Progenitor cell of endocrine pancreas (in vitro differentiated cells): Measurements from ENCODE around the gene SERPINA12. TPM values are rescaled to one million over a fixed set of nuclear protein-coding genes. Genes with fewer than 3 reads are reported as not detected.

Source experiments
- DNase-seq: peaks from one replicate; pipeline ENCODE4 v3.0.0; 2021; ENCODE audit warnings: low spot score; ENCODE audit not compliant: unreplicated experiment
- H3K27ac Mint-ChIP-seq: 2 replicates; pipeline ENCODE4 v1.8.0; 2021; ENCODE audit warnings: mild to moderate bottlenecking, moderate library complexity, mixed read lengths
- H3K27me3 Mint-ChIP-seq: 2 replicates; pipeline ENCODE4 v1.8.0; 2021; ENCODE audit warnings: mixed read lengths
- H3K36me3 Mint-ChIP-seq: 2 replicates; pipeline ENCODE4 v1.8.0; 2022; ENCODE audit warnings: mixed read lengths; ENCODE audit not compliant: insufficient read depth
- H3K4me1 Mint-ChIP-seq: 2 replicates; pipeline ENCODE4 v1.8.0; 2021; ENCODE audit warnings: low read depth, mixed read lengths
- H3K4me3 Mint-ChIP-seq: 2 replicates; pipeline ENCODE4 v1.8.0; 2021; ENCODE audit warnings: low read depth, mild to moderate bottlenecking, moderate library complexity, mixed read lengths
- H3K9me3 Mint-ChIP-seq: 2 replicates; pipeline ENCODE4 v1.8.0; 2021; ENCODE audit warnings: low read depth, mixed read lengths
- long read RNA-seq: library from polyadenylated mRNA; unstranded; transcript quantifications from one replicate; pipeline ENCODE4 v2.0.0, GENCODE V29; 2020
- total RNA-seq: library from RNA; stranded (reverse); gene quantifications from 2 replicates; pipeline ENCODE4 v1.2.1, GENCODE V29; 2021
- TF ChIP-seq, protein P1 (sequence below): fragments of 200-600 bp; sonication (generic); IDR thresholded peaks from one replicate; pipeline ENCODE4 v1.5.0; 2021; ENCODE audit warnings: antibody characterized with exemption, mild to moderate bottlenecking; ENCODE audit not compliant: unreplicated experiment

The SERPINA12 gene, protein sequence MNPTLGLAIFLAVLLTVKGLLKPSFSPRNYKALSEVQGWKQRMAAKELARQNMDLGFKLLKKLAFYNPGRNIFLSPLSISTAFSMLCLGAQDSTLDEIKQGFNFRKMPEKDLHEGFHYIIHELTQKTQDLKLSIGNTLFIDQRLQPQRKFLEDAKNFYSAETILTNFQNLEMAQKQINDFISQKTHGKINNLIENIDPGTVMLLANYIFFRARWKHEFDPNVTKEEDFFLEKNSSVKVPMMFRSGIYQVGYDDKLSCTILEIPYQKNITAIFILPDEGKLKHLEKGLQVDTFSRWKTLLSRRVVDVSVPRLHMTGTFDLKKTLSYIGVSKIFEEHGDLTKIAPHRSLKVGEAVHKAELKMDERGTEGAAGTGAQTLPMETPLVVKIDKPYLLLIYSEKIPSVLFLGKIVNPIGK
- not detected in 2 replicates for total RNA-seq
- long read RNA-seq, result 0 reads

DNA sequence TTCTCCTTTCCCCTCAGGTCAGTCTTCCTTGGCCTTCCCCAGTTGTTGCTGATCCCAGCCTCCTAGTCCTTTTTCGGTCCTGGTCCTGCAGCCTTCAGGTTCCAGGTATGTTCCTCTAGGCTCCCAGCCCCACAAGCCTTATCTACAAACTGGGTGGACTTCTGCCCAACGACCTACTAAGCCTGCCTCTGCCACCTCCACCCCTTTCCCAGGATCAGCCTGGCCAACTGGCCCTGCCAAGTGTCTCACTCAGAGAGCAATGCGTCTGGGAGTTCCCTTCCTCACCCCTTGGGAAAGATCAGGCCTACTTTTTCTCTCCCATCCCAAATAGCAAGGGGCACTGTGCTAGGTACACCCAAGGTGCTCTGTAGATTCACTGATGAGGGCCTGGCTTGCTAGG lies at the start of gene SERPINA12:
Gene SERPINA12, minus strand, starts transcription at position 114 of the 400 bp plus-strand sequence. CDS start 11,072 bp downstream, outside the sequence.
- H3K27me3 Mint-ChIP-seq, result no peaks in the 10 kb centered on the region
- no peaks in the 10 kb centered on the region for H3K36me3 Mint-ChIP-seq
- H3K27ac Mint-ChIP-seq, result no peak within 1 kb of the TSS
- DNase-seq, result no peak
- no peak within 1 kb of the TSS for H3K4me3 Mint-ChIP-seq
- H3K4me1 Mint-ChIP-seq, result peaks cover 3% of the 10 kb centered on the region
- TF ChIP-seq, protein P1, sequence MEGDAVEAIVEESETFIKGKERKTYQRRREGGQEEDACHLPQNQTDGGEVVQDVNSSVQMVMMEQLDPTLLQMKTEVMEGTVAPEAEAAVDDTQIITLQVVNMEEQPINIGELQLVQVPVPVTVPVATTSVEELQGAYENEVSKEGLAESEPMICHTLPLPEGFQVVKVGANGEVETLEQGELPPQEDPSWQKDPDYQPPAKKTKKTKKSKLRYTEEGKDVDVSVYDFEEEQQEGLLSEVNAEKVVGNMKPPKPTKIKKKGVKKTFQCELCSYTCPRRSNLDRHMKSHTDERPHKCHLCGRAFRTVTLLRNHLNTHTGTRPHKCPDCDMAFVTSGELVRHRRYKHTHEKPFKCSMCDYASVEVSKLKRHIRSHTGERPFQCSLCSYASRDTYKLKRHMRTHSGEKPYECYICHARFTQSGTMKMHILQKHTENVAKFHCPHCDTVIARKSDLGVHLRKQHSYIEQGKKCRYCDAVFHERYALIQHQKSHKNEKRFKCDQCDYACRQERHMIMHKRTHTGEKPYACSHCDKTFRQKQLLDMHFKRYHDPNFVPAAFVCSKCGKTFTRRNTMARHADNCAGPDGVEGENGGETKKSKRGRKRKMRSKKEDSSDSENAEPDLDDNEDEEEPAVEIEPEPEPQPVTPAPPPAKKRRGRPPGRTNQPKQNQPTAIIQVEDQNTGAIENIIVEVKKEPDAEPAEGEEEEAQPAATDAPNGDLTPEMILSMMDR, result no peak
- no peaks in the 10 kb centered on the region for H3K9me3 Mint-ChIP-seq

DNA sequence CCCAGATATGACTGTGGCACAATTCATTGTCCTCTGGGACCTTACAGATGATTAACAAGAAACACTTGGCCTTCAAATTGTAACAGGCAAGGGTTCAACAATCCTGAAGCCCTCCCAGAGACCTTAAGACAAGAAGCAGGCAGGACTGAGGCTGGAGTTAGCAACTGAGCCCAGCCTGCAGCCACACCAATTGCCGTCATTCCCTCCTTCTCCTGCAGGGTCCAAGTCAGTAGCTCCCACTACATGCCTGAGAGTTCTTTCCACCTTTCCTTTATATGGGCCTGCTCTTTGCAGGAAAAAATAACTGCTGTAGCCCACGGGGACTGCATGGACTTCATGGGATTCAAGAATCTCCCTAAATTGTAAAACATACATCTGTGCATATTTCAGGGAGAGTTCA lies 49.6 kb upstream of the SERPINA12 start:
- TF ChIP-seq, protein P1, result no peak
- H3K4me3 Mint-ChIP-seq, result no peak overlapping the region
- DNase-seq, result no peak
- H3K36me3 Mint-ChIP-seq, result peaks cover 23% of the 10 kb centered on the region
- no peaks in the 10 kb centered on the region for H3K27me3 Mint-ChIP-seq
- no peak overlapping the region for H3K27ac Mint-ChIP-seq
- H3K9me3 Mint-ChIP-seq, result peaks cover 30% of the 10 kb centered on the region
- peaks cover 28% of the 10 kb centered on the region for H3K4me1 Mint-ChIP-seq

DNA sequence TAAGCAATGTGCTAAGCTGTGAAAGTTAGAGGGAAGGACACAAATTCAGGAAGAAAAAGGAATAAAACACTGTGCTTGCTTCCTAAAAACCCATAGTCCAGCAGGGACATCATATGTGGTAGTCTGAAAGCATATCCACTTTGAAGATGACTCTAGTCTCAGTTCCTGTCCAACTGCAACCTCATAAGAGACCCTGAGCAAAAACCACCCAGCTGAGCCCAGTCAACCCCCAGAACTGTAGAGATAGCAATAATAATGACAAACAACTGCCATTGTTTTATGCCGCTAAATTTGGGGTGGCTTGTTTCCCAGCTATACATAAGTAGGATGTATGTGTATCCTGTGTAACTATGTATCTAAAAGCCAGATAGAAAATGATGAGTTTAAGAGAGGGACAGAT lies 48.1 kb upstream of the SERPINA12 start:
- Mint-ChIP-seq H3K27ac (no peak overlapping the region), H3K9me3 (peaks cover 41% of the 10 kb centered on the region), H3K4me3 (no peak overlapping the region), H3K27me3 (no peaks in the 10 kb centered on the region), H3K36me3 (peaks cover 25% of the 10 kb centered on the region), H3K4me1 (peaks cover 27% of the 10 kb centered on the region)
- TF ChIP-seq, protein P1, result no peak
- no peak for DNase-seq

DNA sequence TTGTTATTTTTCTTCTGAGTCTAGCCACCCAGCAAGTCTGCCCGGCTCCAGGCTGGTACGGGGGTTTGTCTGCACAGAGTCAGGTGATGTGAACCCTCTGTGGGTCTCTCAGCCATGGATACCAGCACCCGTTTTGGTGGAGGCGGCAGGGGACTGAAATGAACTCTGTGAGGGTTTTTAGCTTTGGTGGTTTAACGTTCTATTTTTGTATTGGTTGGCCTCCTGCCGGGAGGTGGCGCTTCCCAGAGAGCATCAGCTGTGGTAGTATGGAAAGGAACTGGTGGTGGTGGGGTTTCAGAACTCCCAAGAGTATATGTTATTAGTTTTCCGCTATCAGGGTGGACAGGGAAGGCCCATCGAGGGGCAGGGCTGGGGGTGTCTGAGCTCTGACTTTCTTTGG lies 46.7 kb upstream of the SERPINA12 start:
- TF ChIP-seq, protein P1, result no peak
- H3K9me3 Mint-ChIP-seq, result peaks cover 49% of the 10 kb centered on the region

DNA sequence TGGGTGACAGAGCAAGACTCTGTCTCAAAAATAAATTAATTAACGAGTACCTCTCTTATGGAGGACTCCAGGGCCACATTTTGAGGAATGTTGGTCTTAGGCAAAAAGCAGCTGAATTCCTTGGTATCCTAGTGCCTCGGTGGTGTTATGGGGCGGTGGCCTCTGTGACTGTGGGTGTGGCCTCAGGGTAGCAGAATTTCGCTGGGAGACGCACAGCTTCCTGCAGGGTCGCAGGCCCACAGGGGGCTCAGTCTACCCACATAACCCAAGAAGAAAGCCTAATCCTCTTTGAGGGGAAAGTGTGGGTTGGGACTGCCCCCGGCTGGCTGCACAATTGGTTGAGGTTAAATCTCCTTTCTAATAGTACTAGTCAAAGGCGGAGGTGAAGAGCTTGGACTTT lies 40.8 kb upstream of the SERPINA12 start:
- no peaks in the 10 kb centered on the region for H3K4me1 Mint-ChIP-seq
- DNase-seq, result no peak
- H3K9me3 Mint-ChIP-seq, result peaks cover 36% of the 10 kb centered on the region
- H3K27me3 Mint-ChIP-seq, result no peaks in the 10 kb centered on the region
- no peak overlapping the region for H3K4me3 Mint-ChIP-seq
- TF ChIP-seq, protein P1, result no peak
- peaks cover 14% of the 10 kb centered on the region for H3K36me3 Mint-ChIP-seq
- H3K27ac Mint-ChIP-seq, result no peak overlapping the region

More for the DNA sequence above, 46.7 kb upstream of the SERPINA12 start:
- DNase-seq, result no peak
- Mint-ChIP-seq H3K36me3 (peaks cover 27% of the 10 kb centered on the region), H3K27me3 (no peaks in the 10 kb centered on the region), H3K4me1 (peaks cover 18% of the 10 kb centered on the region), H3K4me3 (no peak overlapping the region), H3K27ac (no peak overlapping the region)
